Activated CD4-positive, alpha-beta T cell treated with anti-CD3 and anti-CD28 coated beads, Interleukin-2, amount 10 ng/mL, durations not matched to agents 24 days and 14 days (primary cell): ENCODE measurements around the gene DNPH1. TPM values are rescaled to one million over a fixed set of nuclear protein-coding genes. Genes with fewer than 3 reads are reported as not detected.

ENCODE experiments used
- DNase-seq: peaks from one replicate; pipeline ENCODE4 v3.0.0; 2022
- H3K27ac Mint-ChIP-seq: one replicate; pipeline ENCODE4 v1.8.0; 2022; ENCODE audit warnings: mild to moderate bottlenecking, mixed read lengths
- H3K27me3 Mint-ChIP-seq: one replicate; pipeline ENCODE4 v1.8.0; 2022; ENCODE audit warnings: mixed read lengths
- H3K36me3 Mint-ChIP-seq: one replicate; pipeline ENCODE4 v1.8.0; 2022; ENCODE audit warnings: low read depth, mild to moderate bottlenecking, mixed read lengths
- H3K4me1 Mint-ChIP-seq: one replicate; pipeline ENCODE4 v1.8.0; 2021; ENCODE audit warnings: mixed read lengths
- H3K4me3 Mint-ChIP-seq: one replicate; pipeline ENCODE4 v1.8.0; 2022; ENCODE audit warnings: mild to moderate bottlenecking, moderate library complexity, mixed read lengths
- H3K9me3 Mint-ChIP-seq: one replicate; pipeline ENCODE4 v1.8.0; 2021; ENCODE audit warnings: mixed read lengths
- intact Hi-C: fragments of 100-400 bp; cut with micrococcal nuclease; formaldehyde crosslinking; loops from one replicate; pipeline ENCODE4 v1.15.1; 2023
- total RNA-seq: library from RNA; stranded (reverse); gene quantifications from 2 replicates; pipeline ENCODE4 v1.2.3, GENCODE V29; 2022

DNPH1 gene
- total RNA-seq, 1 donor from 2014 or later, result 78.9 TPM

- DNase-seq, result peak; percentile 84
- Mint-ChIP-seq H3K27me3 (peaks cover 45% of the 10 kb centered on the region), H3K4me3 (peak overlapping the region; percentile 70), H3K4me1 (peaks cover 8% of the 10 kb centered on the region), H3K9me3 (no peaks in the 10 kb centered on the region), H3K36me3 (no peaks in the 10 kb centered on the region), H3K27ac (no peak overlapping the region)
- intact Hi-C loops, result loop anchor here (5.0 kb wide), 1 partner anchor 63 kb away; no protein-coding TSS in a partner anchor
Measured at GRCh38 chr6:43269273-43270007, 40.2 kb upstream of the DNPH1 start.

- Mint-ChIP-seq H3K27me3 (peaks cover 38% of the 10 kb centered on the region), H3K9me3 (no peaks in the 10 kb centered on the region), H3K36me3 (no peaks in the 10 kb centered on the region), H3K27ac (no peak overlapping the region), H3K4me3 (peak overlapping the region; percentile 70), H3K4me1 (peaks cover 8% of the 10 kb centered on the region)
- DNase-seq, result no peak
- intact Hi-C loops, result loop anchor here (5.0 kb wide), 1 partner anchor 63 kb away; no protein-coding TSS in a partner anchor
Measured at GRCh38 chr6:43268782-43269272, 39.5 kb upstream of the DNPH1 start.

DNA sequence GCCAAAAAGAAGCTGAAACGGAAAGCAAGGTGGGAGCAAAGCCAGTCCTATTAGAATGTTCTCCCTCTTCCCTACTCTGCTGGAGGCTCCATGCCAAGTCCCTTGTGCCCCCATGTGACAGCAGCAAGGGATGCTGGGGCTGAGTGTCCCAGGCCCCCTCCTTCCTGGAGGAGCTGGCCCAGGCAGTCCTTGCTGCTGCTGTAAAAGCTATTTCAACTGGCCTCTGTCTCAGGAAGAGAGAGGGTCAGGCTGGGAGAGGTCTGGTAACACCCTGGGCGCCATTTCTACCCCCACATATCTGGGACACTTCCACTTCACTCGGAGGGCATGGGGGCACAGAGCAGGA is 39.0 kb upstream of the DNPH1 start:
- Mint-ChIP-seq H3K4me3 (no peak overlapping the region), H3K4me1 (peaks cover 8% of the 10 kb centered on the region), H3K9me3 (no peaks in the 10 kb centered on the region), H3K27me3 (peaks cover 35% of the 10 kb centered on the region), H3K36me3 (no peaks in the 10 kb centered on the region), H3K27ac (no peak overlapping the region)
- no peak for DNase-seq
- intact Hi-C loops, result loop anchor here (5.0 kb wide), 1 partner anchor 64 kb away; no protein-coding TSS in a partner anchor

DNA sequence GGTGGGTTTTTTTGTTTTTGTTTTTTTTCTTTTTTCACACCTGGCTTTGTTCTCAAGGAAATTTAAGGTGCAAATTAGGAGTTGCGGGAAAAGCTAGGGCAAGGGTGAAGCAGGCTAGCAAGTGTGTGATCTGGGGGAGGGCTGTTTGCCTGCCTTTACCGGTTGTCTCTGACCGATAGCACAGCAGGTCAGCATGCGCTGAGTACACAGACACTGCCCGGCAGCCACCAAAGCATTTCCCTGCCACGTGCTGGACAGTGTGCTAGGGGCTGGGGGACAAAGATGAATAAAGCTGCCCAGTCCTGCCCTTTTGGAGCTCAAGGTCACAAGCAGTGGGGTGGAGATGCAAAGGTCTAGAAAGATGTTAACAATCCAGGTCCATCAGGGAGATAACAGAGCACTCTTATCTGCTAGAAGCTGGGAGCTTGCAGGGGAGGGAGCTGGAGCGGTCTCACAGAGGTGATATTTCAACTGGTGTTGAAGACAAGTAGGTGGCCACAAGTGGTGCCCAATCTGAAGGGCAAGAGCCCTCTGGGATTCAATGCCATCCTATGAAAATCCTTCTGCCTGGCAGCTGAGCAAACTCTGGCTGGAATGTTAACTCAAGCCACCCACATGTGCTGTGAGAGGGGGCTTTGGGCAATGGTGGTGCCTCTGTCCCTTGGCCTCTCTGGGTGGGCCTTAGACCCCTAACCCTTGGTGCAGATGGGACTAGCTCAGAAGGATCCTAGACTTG is 38.5 kb upstream of the DNPH1 start:
- no peaks in the 10 kb centered on the region for H3K36me3 Mint-ChIP-seq
- no peaks in the 10 kb centered on the region for H3K9me3 Mint-ChIP-seq
- peaks cover 31% of the 10 kb centered on the region for H3K27me3 Mint-ChIP-seq
- no peak for DNase-seq
- peaks cover 8% of the 10 kb centered on the region for H3K4me1 Mint-ChIP-seq
- no peak overlapping the region for H3K27ac Mint-ChIP-seq
- H3K4me3 Mint-ChIP-seq, result no peak overlapping the region
- intact Hi-C loops, result loop anchor here (5.0 kb wide), 1 partner anchor 65 kb away; no protein-coding TSS in a partner anchor

GRCh38 chr6:43265564-43265963 is 36.3 kb upstream of the DNPH1 start:
- no peak overlapping the region for H3K4me3 Mint-ChIP-seq
- no peak overlapping the region for H3K27ac Mint-ChIP-seq
- no peak for DNase-seq
- H3K36me3 Mint-ChIP-seq, result no peaks in the 10 kb centered on the region
- H3K9me3 Mint-ChIP-seq, result no peaks in the 10 kb centered on the region
- peaks cover 8% of the 10 kb centered on the region for H3K4me1 Mint-ChIP-seq
- intact Hi-C loops, result loop anchor here (5.0 kb wide), 1 partner anchor 67 kb away; no protein-coding TSS in a partner anchor
- peaks cover 19% of the 10 kb centered on the region for H3K27me3 Mint-ChIP-seq

GRCh38 chr6:43264599-43265145 is 35.4 kb upstream of the DNPH1 start:
- no peak overlapping the region for H3K4me3 Mint-ChIP-seq
- intact Hi-C loops, result loop anchor here (5.0 kb wide), 3 partner anchors 37 to 88 kb away; partner anchors contain the start of gene DNPH1
- peaks cover 12% of the 10 kb centered on the region for H3K27me3 Mint-ChIP-seq
- H3K9me3 Mint-ChIP-seq, result no peaks in the 10 kb centered on the region
- H3K36me3 Mint-ChIP-seq, result no peaks in the 10 kb centered on the region
- no peak overlapping the region for H3K27ac Mint-ChIP-seq
- peaks cover 9% of the 10 kb centered on the region for H3K4me1 Mint-ChIP-seq
- no peak for DNase-seq

- Mint-ChIP-seq H3K27me3 (peaks cover 5% of the 10 kb centered on the region), H3K27ac (no peak overlapping the region), H3K4me3 (no peak overlapping the region), H3K36me3 (no peaks in the 10 kb centered on the region), H3K4me1 (peaks cover 2% of the 10 kb centered on the region), H3K9me3 (no peaks in the 10 kb centered on the region)
- intact Hi-C loops, result loop anchor here (2.0 to 5.0 kb wide), 4 partner anchors 36 to 243 kb away; partner anchors contain the start of gene DNPH1
- DNase-seq, result peak; percentile 93
Measured at GRCh38 chr6:43263314-43264178, 34.3 kb upstream of the DNPH1 start.

- Mint-ChIP-seq H3K36me3 (no peaks in the 10 kb centered on the region), H3K27me3 (peaks cover 2% of the 10 kb centered on the region), H3K4me3 (no peak overlapping the region), H3K27ac (no peak overlapping the region), H3K4me1 (peaks cover 3% of the 10 kb centered on the region), H3K9me3 (no peaks in the 10 kb centered on the region)
- intact Hi-C loops, result loop anchor here (2.0 to 5.0 kb wide), 4 partner anchors 36 to 244 kb away; partner anchors contain the start of gene DNPH1
- DNase-seq, result no peak
Measured at GRCh38 chr6:43262780-43263313, 33.6 kb upstream of the DNPH1 start.

GRCh38 chr6:43262000-43262779 is 32.9 kb upstream of the DNPH1 start:
- intact Hi-C loops, result loop anchor here (2.0 to 5.0 kb wide), 4 partner anchors 35 to 245 kb away; partner anchors contain the start of gene DNPH1
- H3K4me3 Mint-ChIP-seq, result no peak overlapping the region
- no peak overlapping the region for H3K27ac Mint-ChIP-seq

DNA sequence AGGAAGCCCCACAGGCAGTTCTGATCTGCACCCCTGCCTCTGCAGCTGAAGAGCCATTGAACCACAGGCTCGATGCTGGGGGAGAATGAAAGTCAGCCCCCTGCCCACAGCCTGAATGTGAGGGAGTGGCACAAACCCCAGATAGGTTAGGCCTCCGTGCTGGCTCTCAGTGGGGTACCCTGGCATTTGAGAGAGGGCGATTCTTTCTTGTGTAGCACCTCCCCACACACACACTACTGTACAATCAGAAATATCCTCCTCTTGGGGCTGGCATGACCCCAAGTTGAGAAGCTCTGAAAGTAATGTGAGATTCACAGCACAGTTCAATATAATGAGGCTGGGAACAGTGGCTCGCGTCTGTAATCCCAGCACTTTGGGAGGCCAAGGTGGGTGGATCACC is 31.9 kb upstream of the DNPH1 start:
- Mint-ChIP-seq H3K36me3 (no peaks in the 10 kb centered on the region), H3K4me1 (peaks cover 16% of the 10 kb centered on the region), H3K27me3 (no peaks in the 10 kb centered on the region), H3K27ac (no peak overlapping the region), H3K9me3 (no peaks in the 10 kb centered on the region), H3K4me3 (no peak overlapping the region)
- intact Hi-C loops, result loop anchor here (5.0 kb wide), 2 partner anchors 34 to 91 kb away; partner anchors contain the start of gene DNPH1
- DNase-seq, result no peak

More at GRCh38 chr6:43262000-43262779, 32.9 kb upstream of the DNPH1 start:
- no peak for DNase-seq
- H3K36me3 Mint-ChIP-seq, result no peaks in the 10 kb centered on the region
- no peaks in the 10 kb centered on the region for H3K9me3 Mint-ChIP-seq
- no peaks in the 10 kb centered on the region for H3K27me3 Mint-ChIP-seq
- peaks cover 9% of the 10 kb centered on the region for H3K4me1 Mint-ChIP-seq

DNA sequence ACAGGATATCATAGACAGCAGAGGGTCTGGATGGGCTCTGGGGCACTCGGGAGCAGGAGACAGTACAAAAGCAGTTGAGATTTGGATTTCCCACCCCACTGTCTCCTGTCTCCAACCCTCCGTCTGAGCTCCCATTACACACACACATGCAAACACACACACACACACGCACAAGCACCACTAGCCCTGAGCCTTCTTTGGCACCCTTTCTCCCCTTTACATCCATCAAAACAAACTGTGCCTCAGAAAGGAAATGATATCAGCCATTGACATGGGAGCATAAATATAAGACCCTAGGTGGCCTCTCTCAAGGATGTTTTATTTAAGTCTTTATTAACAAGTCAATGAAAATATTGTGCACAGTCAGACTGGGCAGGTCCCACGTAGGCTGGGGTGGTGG is 31.5 kb upstream of the DNPH1 start:
- DNase-seq, result no peak
- no peaks in the 10 kb centered on the region for H3K36me3 Mint-ChIP-seq
- no peaks in the 10 kb centered on the region for H3K27me3 Mint-ChIP-seq
- H3K4me1 Mint-ChIP-seq, result peaks cover 18% of the 10 kb centered on the region
- H3K9me3 Mint-ChIP-seq, result no peaks in the 10 kb centered on the region
- intact Hi-C loops, result loop anchor here (5.0 kb wide), 2 partner anchors 33 to 92 kb away; partner anchors contain the start of gene DNPH1
- H3K27ac Mint-ChIP-seq, result no peak overlapping the region
- no peak overlapping the region for H3K4me3 Mint-ChIP-seq
